NCI-H2196 (cell line): Measurements from ENCODE around the gene BMPR1A.
"Not testable (repeated sequence)": the region's sequence is repeated elsewhere in the genome, so short reads cannot be mapped to it uniquely, and the experiment has no call there.

Experiments used
- DNase-seq: peaks from one replicate; lab custom pipeline; 2025; ENCODE audit not compliant: unreplicated experiment; lab: John Stamatoyannopoulos, UW

BMPR1A gene

DNA sequence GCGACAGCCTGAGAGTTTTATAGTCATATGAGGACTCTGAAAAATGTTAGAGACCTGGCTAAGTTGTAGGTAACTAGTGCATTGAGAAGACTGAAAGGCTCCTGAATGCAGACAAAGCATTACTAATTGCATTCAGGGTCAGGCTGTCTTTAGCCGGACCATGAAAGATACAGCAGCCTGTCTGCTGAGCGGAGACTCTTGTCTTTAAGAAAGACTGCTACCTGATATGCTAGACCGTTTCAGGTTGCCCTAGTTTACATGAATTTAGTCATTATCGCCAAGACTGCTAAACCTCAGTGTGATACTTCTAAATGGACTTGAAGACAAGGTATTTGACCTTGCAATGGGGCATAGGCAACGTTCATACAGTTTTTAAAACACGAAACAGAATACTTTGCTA, 81.2 kb downstream of the BMPR1A start:
- DNase-seq, result no peak

DNA sequence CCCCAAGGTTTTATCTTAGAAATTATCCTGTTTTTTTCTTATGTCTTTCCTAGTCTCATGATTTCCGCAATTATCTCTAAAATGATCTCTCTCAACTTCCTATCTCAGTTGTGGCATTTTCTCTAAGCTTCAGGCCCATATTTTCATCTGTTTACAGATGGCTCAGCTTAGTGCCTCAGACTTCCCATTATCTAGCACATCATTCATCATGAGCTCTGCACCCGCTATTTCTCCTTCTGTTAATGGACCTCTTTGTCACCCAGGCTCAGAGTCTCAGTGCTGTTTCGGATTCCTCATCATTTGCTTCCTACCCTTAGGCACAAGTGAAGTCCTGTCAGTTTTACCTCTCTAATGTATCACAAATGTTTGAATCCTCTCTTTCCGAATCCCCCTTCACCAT, 84.1 kb downstream of the BMPR1A start:
- no peak for DNase-seq

DNA sequence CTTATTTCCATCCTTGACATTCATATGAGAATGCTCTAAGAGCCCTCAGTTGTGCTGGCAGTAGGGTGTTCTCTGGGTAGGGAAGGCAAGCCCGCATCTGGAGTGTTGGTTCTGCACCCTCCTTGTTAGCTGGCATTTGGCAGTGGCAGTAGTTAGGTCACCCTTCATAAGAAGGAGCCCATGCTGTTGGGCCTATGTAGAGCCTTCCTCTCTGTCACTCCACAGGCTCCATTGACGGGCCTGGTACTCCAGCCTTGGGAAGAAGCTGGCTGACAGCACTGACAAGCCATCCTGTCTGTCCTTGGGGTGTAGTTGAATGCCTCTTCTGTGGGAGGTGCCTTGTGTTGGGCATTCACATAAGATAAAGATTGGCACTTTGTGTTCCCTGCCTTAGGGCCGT, 89.7 kb downstream of the BMPR1A start:
- DNase-seq, result no peak

DNA sequence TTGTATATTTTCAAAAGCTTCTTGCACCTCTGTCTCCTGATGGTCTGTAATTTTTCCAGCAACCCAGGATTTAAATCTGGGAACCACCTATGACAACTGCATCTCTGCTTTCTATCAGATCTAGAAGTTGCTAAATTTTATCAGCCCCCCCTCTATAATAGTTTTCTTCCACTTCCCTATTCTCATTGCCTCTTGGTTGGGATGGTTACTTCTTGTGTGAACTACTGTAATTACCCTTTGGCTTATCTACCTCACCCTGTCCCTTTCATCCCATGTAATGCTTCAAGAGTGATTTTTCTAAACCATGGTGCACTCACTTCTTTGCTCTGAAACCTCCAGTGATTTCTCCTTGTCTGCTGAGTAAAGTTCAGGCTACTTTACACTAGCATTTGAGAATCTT, 92.3 kb downstream of the BMPR1A start:
- no peak for DNase-seq

DNA sequence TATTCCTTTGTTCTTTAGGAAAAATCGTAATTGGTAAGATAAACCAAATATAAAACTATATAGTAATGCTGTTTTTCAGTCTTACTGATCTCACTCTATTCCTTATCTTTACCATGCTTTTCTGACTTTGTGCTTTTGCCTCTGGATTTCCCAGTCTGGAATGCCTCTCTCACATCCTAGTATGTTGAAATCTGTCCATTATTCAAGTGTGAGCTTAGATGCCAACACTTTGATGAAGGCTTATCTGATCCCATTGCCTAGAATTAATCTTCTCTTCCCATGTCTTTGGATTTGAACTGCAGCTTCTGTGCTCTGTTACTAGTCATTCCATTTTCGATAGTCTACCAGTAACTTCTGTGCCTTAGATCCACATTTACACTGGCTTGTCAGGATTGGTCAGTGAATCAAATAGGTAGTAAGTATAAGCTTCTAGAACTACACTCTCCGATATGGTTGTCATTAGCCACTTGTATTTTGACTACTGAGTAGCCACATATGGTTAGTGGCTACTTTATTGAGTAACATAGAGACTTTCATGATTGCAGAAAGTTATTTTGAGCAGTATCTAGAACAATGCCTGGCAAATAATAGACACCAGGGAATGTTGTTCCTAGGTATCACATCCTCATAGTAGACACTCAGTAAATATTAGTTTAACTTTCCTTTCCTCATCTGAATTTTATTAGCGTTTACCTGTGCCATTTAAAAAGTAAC, 92.9 kb downstream of the BMPR1A start:
- no peak for DNase-seq

DNA sequence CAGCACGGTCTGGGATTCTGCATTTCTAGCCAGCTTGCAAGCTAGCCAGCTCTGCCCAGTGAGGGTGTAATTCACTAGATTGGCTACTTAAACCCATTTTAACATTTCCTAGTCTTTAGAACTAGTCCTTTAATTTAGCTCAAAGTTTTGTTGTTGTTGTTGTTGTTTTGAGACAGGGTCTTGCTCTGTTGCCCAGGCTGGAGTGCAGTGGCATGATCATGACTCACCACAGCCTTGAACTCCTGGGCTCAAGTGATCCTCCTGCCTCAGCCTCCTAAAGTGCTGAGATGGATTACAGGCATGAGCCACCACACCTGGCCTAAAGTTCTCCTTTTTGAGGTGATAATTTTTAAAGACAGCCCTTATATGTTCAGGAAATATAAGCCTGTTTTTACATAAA, 94.1 kb downstream of the BMPR1A start:
- DNase-seq, result no peak

DNA sequence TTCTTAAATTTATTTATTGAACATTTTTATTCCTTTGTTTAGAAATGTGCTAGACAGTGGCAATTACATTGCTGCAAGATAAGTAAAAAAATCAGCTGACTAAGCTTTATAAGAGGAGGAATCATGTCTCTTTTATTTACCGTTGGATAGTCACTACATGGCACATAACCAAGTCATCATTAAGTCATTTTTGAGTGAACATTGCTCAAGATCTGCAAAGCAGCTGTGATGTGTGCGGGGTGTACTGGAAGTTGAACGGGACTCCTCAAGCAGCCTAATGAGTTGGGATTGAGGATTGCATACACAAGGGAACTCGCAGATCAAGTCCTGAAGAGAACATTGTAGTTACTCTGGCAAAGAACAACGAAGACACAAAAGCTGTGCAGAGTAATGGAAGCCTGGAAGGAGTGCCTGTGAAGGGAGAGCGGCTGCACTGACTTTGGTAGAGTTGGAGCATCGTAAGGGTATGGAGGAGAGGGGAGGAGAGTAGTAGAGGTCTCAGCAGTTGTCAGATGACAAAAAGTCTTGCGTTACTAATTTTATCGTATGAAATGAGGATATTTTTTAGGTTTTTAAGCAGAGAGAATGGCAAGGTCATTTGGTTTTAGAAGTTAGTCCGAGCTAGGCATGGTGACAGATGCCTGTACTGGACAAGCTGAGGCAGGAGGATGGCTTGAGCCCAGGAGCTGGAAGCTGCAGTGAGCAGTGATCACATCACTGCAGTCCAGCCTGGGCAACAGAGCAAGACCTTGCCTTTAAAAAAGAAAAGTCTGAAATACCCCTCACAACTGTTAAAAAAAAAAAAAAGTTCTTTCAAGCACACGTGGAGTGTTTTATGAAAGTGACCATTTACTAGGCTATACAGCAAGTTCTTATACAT, 95.1 kb downstream of the BMPR1A start:
- no peak for DNase-seq

DNA sequence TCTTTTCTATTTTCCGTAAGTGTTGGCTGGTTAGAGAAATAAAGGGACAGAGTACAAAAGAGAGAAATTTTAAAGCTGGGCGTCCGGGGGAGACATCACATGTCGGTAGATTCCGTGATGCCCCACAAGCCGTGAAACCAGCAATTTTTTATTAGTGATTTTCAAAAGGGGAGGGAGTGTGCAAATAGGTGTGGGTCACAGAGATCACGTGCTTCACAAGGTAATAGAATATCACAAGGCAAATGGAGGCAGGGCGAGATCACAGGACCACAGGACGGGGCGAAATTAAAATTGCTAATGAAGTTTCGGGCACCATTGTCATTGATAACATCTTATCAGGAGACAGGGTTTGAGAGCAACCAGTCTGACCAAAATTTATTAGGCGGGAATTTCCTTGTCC, 97.2 kb downstream of the BMPR1A start:
- not testable (repeated sequence) for DNase-seq

DNA sequence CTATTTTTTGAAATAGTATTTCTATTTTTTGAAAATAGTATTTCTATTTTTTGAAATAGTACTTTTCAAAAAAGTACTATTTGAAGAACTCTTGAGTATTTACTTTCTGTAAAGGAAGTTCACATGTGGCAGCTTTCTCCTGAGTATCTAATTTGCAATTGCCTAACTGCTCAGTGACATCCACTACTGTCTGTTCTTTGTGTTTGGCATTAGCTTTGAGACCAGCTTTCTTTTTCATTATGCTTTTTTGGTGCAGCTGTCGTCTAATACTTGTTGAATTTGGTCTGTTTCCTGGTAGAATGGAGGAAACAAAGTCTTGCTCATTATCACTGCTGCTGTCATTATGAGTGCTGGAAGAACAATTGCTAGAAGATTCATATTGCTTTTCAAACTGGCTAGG, 99.1 kb downstream of the BMPR1A start:
- DNase-seq, result no peak

DNA sequence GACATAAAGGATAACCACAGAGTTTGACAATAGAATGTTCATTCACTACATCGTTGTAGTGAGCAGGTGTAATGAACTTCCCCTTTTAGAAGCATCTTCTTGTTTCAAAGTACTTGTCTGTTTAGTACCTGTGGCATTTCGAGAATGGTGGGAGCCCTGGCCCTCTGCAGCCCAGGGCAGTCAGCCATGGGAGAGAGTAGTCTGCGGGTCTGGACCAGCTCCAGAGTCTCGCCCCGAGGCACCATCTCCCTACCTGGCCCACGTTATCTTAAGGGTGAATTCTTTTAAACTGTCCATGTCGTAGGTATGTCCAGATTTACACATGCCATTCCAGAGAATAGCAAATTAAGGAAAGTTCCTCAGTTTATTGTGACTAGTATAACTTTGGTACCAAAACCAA, 99.7 kb downstream of the BMPR1A start:
- no peak for DNase-seq

DNA sequence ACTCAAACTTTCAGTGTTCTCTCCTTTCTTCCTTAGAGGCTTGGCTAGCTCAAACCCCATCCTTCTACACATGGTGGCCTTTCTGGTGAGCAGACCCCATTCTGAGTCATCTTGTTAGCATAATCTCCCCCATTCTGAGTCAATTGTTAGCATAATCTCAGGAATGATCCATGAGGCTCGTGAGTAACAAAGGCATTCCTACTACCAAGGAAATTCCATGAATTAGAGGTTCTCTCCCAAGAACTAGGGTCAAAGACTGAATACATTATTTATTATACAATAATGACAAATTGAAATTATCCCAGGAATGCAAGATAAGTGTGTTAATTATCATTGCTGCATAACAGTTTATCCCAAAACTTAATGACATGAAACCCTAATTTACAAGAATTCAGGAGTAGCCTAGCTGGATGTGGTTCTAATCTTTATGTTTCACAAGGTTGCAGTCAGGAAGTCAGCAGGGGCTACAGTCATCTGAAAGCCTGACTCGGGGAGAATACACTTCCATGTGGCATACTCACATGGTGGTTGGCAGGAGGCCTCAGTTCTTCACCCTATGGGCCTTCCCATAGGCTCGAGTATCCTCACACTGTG, 100.8 kb downstream of the BMPR1A start:
- no peak for DNase-seq

DNA sequence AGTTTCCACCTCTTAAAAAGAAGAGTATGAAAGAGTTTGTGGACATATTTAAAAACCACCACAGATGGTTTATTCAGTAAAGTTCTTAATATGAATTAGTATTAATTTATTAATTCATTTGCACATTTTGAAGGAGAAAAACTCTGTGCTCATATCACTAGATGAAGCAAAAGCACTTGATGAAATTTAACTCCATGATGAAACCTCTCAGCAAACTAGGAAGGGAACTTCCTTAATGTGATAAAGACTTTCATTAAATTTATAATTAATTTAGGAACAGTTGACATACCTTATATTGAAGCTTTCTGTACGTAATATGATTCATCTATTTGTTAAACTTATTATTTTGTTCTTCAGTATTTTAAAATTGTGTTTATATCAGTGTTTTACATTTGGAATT, 101.6 kb downstream of the BMPR1A start:
- no peak for DNase-seq

DNA sequence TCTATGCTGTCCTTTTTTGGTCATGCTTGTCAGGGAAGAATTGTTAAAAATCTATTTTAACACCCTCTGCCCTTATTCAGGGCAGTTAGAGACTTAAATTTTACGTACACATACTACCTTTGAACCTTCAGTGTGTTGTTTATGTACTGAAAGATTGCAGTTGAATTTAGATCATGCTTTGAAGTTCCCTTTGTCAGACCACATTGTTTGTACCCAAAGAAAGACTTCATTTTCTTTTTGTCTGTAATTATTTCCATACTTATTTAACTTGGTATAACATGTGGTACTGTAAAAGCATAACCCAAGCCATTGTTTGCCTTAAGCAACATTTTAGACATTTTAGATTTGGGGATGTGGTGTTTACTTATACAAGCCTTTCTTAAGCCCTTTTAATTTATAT, 104.9 kb downstream of the BMPR1A start:
- DNase-seq, result no peak

DNA sequence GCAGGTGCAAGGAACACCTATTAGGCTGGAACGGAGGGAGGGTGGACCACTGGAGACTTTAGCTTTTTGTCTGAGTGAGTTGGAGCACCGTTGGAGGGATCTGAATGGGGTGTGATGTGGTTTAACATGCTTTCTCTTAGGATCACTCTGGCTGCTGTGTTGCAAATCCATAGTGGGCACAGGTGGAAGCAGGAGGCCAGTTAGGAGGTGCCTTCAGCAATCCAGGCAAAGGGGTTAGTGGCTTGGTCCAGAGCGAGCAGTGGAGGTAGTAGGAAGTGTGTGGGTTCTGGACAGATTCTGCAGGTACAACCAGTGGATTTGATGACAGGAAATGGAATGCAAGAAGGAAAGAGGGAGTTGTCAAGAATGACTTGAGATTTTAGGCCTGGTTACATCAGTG, 106.0 kb downstream of the BMPR1A start:
- no peak for DNase-seq

DNA sequence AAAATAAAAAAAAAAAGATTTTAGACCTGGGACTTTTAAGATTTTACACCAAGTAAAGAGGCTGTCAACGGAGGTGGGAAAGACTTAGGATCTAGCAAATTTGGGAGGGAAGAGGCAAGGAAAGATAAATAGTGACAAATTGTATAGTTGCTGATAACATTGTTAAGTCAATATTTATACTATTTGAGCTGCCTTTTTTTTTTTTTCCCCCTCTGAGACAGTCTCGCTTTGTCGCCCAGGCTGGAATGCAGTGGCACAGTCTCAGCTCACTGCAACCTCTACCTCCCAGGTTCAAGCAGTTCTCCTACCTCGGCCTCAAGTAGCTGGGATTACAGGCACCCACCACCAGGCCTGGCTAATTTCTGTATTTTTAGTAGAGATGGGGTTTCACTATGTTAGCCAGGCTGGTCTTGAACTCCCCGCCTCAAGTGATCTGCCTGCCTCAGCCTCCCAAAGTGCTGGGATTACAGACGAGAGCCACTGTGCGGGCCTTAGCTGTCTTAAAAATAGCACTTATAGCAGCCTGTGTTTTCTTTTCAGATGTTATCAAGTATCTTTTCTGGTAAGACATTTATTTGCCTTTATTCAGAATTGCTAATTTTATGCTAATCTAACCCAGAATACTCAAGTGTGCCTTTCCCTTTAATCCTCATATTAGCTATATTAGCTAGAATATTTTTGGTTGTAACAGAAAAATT, 106.5 kb downstream of the BMPR1A start:
- DNase-seq, result no peak

DNA sequence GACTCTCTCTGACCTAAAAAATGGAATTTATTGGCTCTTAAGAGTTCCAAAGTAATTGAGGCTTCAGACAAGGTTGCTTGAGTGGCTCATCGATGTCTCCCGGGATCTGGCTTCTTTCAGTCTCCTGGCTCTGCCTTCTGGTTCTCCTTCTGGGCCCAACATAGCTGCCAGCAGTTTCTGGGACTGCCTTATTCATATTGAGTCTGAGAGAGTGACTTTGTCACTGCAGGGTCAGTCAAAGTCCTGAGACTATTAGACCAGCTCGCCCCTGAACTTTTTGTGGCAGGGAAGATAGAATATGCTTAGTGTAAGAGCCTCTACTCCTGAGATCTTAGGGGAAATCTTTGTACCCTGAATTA, 107.0 kb downstream of the BMPR1A start:
- no peak for DNase-seq

DNA sequence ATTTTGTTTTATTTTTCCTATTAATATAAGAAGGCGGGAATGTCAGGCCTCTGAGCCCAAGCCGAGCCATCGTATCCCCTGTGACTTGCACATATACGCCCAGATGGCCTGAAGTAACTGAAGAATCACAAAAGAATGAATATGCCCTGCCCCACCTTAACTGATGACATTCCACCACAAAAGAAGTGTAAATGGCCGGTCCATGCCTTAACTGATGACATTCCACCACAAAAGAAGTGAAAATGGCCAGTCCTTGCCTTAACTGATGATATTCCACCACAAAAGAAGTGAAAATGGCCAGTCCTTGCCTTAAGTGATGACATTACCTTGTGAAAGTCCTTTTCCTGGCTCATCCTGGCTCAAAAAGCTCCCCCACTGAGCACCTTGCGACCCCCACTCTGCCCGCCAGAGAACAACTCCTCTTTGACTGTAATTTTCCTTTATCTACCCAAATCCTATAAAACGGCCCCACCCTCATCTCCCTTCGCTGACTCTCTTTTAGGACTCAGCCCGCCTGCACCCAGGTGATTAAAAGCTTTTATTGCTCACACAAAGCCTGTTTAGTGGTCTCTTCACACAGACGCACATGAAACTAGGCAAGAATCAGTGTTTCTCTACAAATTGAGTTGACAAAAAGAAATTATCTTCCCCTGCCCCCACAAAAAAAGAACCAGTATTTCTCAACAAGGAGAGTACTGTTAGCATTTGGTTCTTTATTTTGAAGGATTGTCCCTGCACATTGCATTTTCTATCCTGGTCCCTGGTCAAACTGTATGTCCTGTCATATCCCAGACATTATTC, 108.8 kb downstream of the BMPR1A start:
- DNase-seq, result not testable (repeated sequence)

DNA sequence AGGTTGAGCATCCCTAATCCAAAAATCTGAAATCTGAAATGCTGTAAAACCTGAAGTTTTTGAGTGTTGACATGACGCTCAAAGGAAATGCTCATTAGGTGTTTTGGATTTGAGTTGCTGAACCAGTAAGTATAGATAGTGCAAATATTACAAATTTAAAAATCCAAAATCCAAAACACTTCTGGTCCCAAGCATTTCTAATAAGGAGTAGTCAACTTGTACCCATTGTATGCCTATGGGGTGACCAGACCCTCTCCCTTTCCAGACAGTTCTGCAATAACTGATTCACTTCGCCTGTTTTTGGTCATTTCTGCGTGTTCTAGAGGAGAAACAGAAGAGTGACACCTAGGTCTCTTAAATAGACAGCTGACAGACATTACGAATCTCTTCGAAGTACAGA, 110.7 kb downstream of the BMPR1A start:
- DNase-seq, result no peak

DNA sequence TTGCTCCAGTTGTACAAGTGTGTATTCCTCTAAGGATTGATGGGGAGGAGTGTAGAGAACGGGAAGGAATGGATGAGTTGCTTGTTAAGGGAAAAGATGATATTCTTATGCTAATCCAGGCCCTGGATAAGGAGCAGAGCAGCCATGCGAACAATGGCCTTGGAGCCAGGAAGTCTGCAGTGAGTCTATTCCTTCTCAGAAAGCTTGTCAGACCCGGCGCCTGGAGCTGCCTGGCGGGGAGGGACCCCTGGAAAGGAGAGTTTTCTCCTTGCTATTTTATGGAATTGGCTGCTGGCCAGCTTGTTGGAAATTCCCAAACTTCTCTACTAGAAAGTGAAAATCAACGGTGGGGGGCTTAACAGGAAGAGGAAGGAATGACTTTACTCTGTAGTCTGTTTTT, 111.9 kb downstream of the BMPR1A start:
- no peak for DNase-seq

DNA sequence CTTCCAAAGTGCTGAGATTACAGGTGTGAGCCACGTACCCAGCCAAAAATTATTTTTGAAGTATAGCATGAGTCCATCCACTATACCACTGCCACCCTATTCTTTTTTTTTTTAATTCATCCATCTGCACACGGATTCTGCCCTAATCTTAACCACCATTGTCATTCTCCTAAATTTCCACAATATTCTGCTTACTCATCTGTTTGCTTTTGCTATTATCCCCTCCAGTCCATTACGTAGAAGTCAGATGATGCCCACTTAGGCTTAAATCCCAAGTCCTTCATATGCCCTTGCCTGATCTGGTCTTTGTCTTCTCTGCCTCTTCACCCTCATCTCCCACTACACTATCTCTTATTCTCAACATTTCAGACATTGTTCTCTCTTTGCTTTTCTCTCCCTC, 114.3 kb downstream of the BMPR1A start:
- no peak for DNase-seq
